Measurements from ENCODE around the gene PCED1A. TPM values are rescaled to one million over a fixed set of nuclear protein-coding genes. Genes with fewer than 3 reads are reported as not detected.

Gene PCED1A
- total RNA-seq, 3 donors from 2014 or later = 23.4 to 38.0 (median 36.6) TPM

- no peaks in the 10 kb centered on the region for H3K9me3 ChIP-seq
- H3K27ac ChIP-seq = no peak overlapping the region
- peak overlapping the region in 1 of 3 donors; percentile 25 for H3K4me3 ChIP-seq
- H3K4me1 ChIP-seq = no peaks in the 10 kb centered on the region
- peaks cover 0 to 20% of the 10 kb centered on the region in 2 donors for H3K27me3 ChIP-seq
- intact Hi-C loops (cut with DNase I; ENCODE audit: low total_unique reads) = no loop called here
- no peak for DNase-seq (ENCODE audit: low spot score in 2 of 2)
- TF ChIP-seq POLR2AphosphoS5 (IDR thresholded peaks at IDR 0.05) (no peak), POLR2A (IDR thresholded peaks at IDR 0.05) (no peak), CTCF (IDR thresholded peaks at IDR 0.05) (no peak)
- no peaks in the 10 kb centered on the region for H3K36me3 ChIP-seq
Measured at GRCh38 chr20:2804852-2805688, 35.4 kb downstream of the PCED1A start.

GRCh38 chr20:2804041-2804828, 36.2 kb downstream of the PCED1A start:
- Histone ChIP-seq H3K4me1 (no peaks in the 10 kb centered on the region), H3K27me3 (peaks cover 0 to 22% of the 10 kb centered on the region in 2 donors), H3K9me3 (no peaks in the 10 kb centered on the region), H3K4me3 (no peak overlapping the region), H3K27ac (no peak overlapping the region), H3K36me3 (no peaks in the 10 kb centered on the region)
- TF ChIP-seq POLR2AphosphoS5 (IDR thresholded peaks at IDR 0.05) (no peak), CTCF (IDR thresholded peaks at IDR 0.05) (no peak), POLR2A (IDR thresholded peaks at IDR 0.05) (no peak)
- no peak for DNase-seq (ENCODE audit: low spot score in 2 of 2)
- intact Hi-C loops (cut with DNase I; ENCODE audit: low total_unique reads) = no loop called here

- DNase-seq (ENCODE audit: low spot score in 2 of 2) = peak; percentile 41 to 75
- intact Hi-C loops (cut with DNase I; ENCODE audit: low total_unique reads) = no loop called here
- Histone ChIP-seq H3K4me3 (peak overlapping the region in 2 of 3 donors; percentile 48 to 70), H3K36me3 (no peaks in the 10 kb centered on the region), H3K27ac (peak overlapping the region; percentile 18 to 27), H3K9me3 (no peaks in the 10 kb centered on the region), H3K27me3 (peaks cover 0 to 24% of the 10 kb centered on the region in 2 donors), H3K4me1 (no peaks in the 10 kb centered on the region)
- TF ChIP-seq CTCF (IDR thresholded peaks at IDR 0.05) (no peak), POLR2AphosphoS5 (IDR thresholded peaks at IDR 0.05) (no peak), POLR2A (IDR thresholded peaks at IDR 0.05) (no peak)
Measured at GRCh38 chr20:2801286-2801728, 39.1 kb downstream of the PCED1A start.

GRCh38 chr20:2800521-2801285, 39.8 kb downstream of the PCED1A start, which contains the start of gene CPXM1:
Gene CPXM1 (minus strand): TSS chr20:2800627. CDS start chr20:2800572, 55 bp downstream.
- no peak for TF ChIP-seq POLR2A (IDR thresholded peaks at IDR 0.05)
- TF ChIP-seq POLR2AphosphoS5 (IDR thresholded peaks at IDR 0.05) = no peak
- TF ChIP-seq CTCF (IDR thresholded peaks at IDR 0.05) = no peak
- peak within 1 kb of the TSS; percentile 40 to 70 (median 48) for H3K4me3 ChIP-seq
- H3K27me3 ChIP-seq = peaks cover 0 to 18% of the 10 kb centered on the region in 2 donors
- no peak for DNase-seq (ENCODE audit: low spot score in 2 of 2)
- intact Hi-C loops (cut with DNase I; ENCODE audit: low total_unique reads) = no loop called here
- no peaks in the 10 kb centered on the region for H3K9me3 ChIP-seq
- H3K27ac ChIP-seq = peak within 1 kb of the TSS; percentile 18 to 27
- H3K4me1 ChIP-seq = no peaks in the 10 kb centered on the region
- no peaks in the 10 kb centered on the region for H3K36me3 ChIP-seq

All from breast epithelium (tissue), 4 donors.